T-cell (primary cell): Measurements from ENCODE around the gene GRSF1. TPM values are rescaled to one million over a fixed set of nuclear protein-coding genes. Genes with fewer than 3 reads are reported as not detected.
A peak's percentile ranks its signal among the peaks of the same experiment; 100 is the strongest.

Experiments used
- ATAC-seq, 4 experiments: fragments of 200-7000 bp in 3 of 4; fragments of 150-1000 bp in 1 of 4; cut with Tn5 transposase; replicated peaks in 1 of 4; 1 replicate in 3 of 4; 2 replicates in 1 of 4; pipeline ENCODE4 v1.10.0; 2021; ENCODE audit warnings: moderate library complexity in 3 of 4, mild to moderate bottlenecking in 2 of 4, moderate number of reproducible peaks in 1 of 4
- CTCF ChIA-PET, 2 donors: fragments of 300-600 bp; sonication (Branson Sonifier 250); formaldehyde crosslinking; loops; one replicate each; lab custom pipeline; 2022; ENCODE audit warnings: antibody characterized with exemption in 2 of 2; lab: Charles Lee
- POLR2A ChIA-PET, 2 donors: fragments of 300-600 bp; sonication (Branson Sonifier 250); formaldehyde crosslinking; loops; one replicate each; lab custom pipeline; 2022; ENCODE audit warnings: antibody characterized with exemption in 2 of 2; lab: Charles Lee
- DNase-seq, 35 experiments: peaks; one replicate each; pipeline versions ENCODE4 v3.0.0 to v3.0.0-alpha.2; 2013 to 2023
- H3K27ac ChIP-seq: one replicate; pipeline ENCODE4 v1.5.1; 2013; ENCODE audit warnings: low read length
- H3K27me3 ChIP-seq, 2 experiments: replicated peaks in 1 of 2; 1 replicate in 1 of 2; 2 replicates in 1 of 2; pipeline versions ENCODE4 v1.6.1 to v1.7.0; 2013; ENCODE audit warnings: low read length in 1 of 2, mixed read lengths in 1 of 2; ENCODE audit not compliant: control insufficient read depth in 2 of 2, insufficient read depth in 2 of 2; ENCODE audit errors: extremely low read depth in 1 of 2
- H3K36me3 ChIP-seq, 2 donors: 1 replicate in 1 of 2; 2 replicates in 1 of 2; pipeline versions ENCODE4 v1.6.1 to v1.7.0; 2013; ENCODE audit warnings: low read length in 1 of 2; ENCODE audit not compliant: control insufficient read depth in 2 of 2, insufficient read depth in 1 of 2; ENCODE audit errors: extremely low read depth in 1 of 2
- H3K4me1 ChIP-seq, 2 experiments: 1 replicate in 1 of 2; 2 replicates in 1 of 2; pipeline versions ENCODE4 v1.6.1 to v1.7.0; 2013; ENCODE audit warnings: low read length in 2 of 2, mixed read lengths in 1 of 2; ENCODE audit not compliant: insufficient read depth in 2 of 2, control insufficient read depth in 1 of 2; ENCODE audit errors: extremely low read depth in 1 of 2
- H3K4me3 ChIP-seq, 2 donors: 1 replicate in 1 of 2; 2 replicates in 1 of 2; pipeline versions ENCODE4 v1.5.1 to v1.7.0; 2013; ENCODE audit warnings: mild to moderate bottlenecking in 2 of 2, low read length in 1 of 2, moderate library complexity in 1 of 2; ENCODE audit not compliant: control insufficient read depth in 1 of 2; ENCODE audit errors: extremely low read depth in 1 of 2
- H3K9me3 ChIP-seq: 2 replicates; pipeline ENCODE4 v1.7.0; 2013
- H3K27ac Mint-ChIP-seq, 2 donors: one replicate each; pipeline ENCODE4 v1.8.0; 2020 to 2021; ENCODE audit warnings: mild to moderate bottlenecking in 2 of 2, mixed read lengths in 2 of 2
- H3K27me3 Mint-ChIP-seq, 2 donors: one replicate each; pipeline ENCODE4 v1.8.0; 2021 to 2022; ENCODE audit warnings: mixed read lengths in 2 of 2
- H3K36me3 Mint-ChIP-seq: one replicate; pipeline ENCODE4 v1.8.0; 2021; ENCODE audit warnings: mixed read lengths
- H3K4me1 Mint-ChIP-seq, 3 donors: one replicate each; pipeline ENCODE4 v1.8.0; 2020 to 2022; ENCODE audit warnings: mixed read lengths in 3 of 3, mild to moderate bottlenecking in 1 of 3
- H3K4me3 Mint-ChIP-seq, 3 donors: one replicate each; pipeline ENCODE4 v1.8.0; 2020 to 2022; ENCODE audit warnings: mild to moderate bottlenecking in 3 of 3, mixed read lengths in 3 of 3, moderate library complexity in 3 of 3
- H3K9me3 Mint-ChIP-seq, 3 donors: one replicate each; pipeline ENCODE4 v1.8.0; 2020 to 2022; ENCODE audit warnings: mixed read lengths in 3 of 3
- WGBS: methylation state at CpG from one replicate; pipeline ENCODE4 v1.1.5; 2013; ENCODE audit warnings: missing lambda C conversion rate; ENCODE audit not compliant: insufficient coverage; 5-methylcytosine and 5-hydroxymethylcytosine counted together
- total RNA-seq, 35 experiments: library from RNA in 6 of 35; stranded (reverse) in 6 of 35; fragments of 120-200 nt in 1 of 35; gene quantifications; one replicate each; pipeline versions ENCODE4 v1.2.1 to v1.2.4 and lab custom pipeline; 2013 to 2026

The GRSF1 gene
- total RNA-seq, 5 donors from 2014 or later (not counting 1 experiment from before 2014, with no cell fraction given) = 42.6 to 48.8 (median 44.7) TPM

DNA sequence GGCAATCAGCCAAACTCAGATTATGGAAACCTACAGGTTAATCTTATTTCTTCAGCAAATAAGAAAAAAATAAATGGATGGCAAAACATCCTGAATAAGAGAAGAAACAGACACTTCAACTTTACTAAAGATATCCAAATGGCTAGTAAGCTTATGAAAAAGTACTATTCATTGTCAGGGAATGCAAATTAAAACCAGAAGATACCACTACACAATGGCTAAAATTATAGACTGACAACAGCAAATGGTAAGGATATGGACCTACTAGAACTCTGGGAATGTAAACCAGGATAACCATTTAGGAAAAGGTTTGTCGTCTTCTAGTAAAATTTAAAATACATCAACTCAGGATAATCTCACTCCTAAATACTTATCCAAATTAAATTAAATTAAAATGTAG lies 24.3 kb downstream of the GRSF1 start:
- H3K27me3 ChIP-seq = no peaks in the 10 kb centered on the region
- ChIA-PET CTCF (no interaction called here), POLR2A (no interaction called here)
- H3K4me1 ChIP-seq = no peaks in the 10 kb centered on the region
- Mint-ChIP-seq H3K36me3 (peaks cover 29% of the 10 kb centered on the region), H3K27me3 (no peaks in the 10 kb centered on the region), H3K4me1 (peaks cover 11 to 14% (median 13%) of the 10 kb centered on the region in 3 donors), H3K9me3 (no peaks in the 10 kb centered on the region), H3K27ac (no peak overlapping the region), H3K4me3 (no peak overlapping the region)
- H3K27ac ChIP-seq = no peak overlapping the region
- DNase-seq (no peak), ATAC-seq (no peak)
- no peak overlapping the region for H3K4me3 ChIP-seq
- peaks cover 0 to 20% of the 10 kb centered on the region in 2 donors for H3K36me3 ChIP-seq
- WGBS = no CpG with 5 or more reads among the region's 1 CpG
- H3K9me3 ChIP-seq = no peaks in the 10 kb centered on the region

DNA sequence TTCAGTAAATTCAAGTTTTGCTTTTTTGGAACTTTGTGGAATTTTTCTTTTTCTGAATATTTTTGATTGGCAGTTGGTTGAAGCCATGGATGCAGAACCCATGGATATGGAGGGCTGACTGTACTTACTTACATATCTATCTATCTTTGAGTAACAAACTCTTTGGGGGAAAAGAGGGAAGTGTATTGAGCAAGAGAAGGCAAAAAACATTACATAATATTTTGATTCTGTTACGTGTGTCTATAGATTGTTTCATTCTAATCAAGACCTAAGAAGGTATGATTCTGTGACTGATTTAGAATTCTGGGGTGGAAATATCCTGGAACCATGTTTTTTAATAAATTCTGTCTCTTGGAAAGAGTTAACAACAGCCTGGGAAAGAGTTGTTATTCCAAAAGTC lies 31.5 kb downstream of the GRSF1 start:
- POLR2A ChIA-PET = no interaction called here
- CTCF ChIA-PET = interaction anchor here in 1 of 2 donors (0.7 kb wide), 1 partner anchor 140 kb away, joined by 4 read pairs; no protein-coding TSS in a partner anchor
- Mint-ChIP-seq H3K9me3 (no peaks in the 10 kb centered on the region), H3K4me3 (no peak overlapping the region), H3K4me1 (peaks cover 0 to under 1% (median under 1%) of the 10 kb centered on the region in 3 donors), H3K27ac (no peak overlapping the region), H3K27me3 (no peaks in the 10 kb centered on the region), H3K36me3 (peaks cover 8% of the 10 kb centered on the region)
- H3K27ac ChIP-seq = no peak overlapping the region
- H3K36me3 ChIP-seq = no peaks in the 10 kb centered on the region
- no peaks in the 10 kb centered on the region for H3K9me3 ChIP-seq
- peaks cover 1 to 3% of the 10 kb centered on the region in 2 experiments for H3K4me1 ChIP-seq
- DNase-seq = no peak
- no CpG with 5 or more reads among the region's 1 CpG for WGBS
- ATAC-seq = no peak
- H3K27me3 ChIP-seq = no peaks in the 10 kb centered on the region
- H3K4me3 ChIP-seq = no peak overlapping the region

DNA sequence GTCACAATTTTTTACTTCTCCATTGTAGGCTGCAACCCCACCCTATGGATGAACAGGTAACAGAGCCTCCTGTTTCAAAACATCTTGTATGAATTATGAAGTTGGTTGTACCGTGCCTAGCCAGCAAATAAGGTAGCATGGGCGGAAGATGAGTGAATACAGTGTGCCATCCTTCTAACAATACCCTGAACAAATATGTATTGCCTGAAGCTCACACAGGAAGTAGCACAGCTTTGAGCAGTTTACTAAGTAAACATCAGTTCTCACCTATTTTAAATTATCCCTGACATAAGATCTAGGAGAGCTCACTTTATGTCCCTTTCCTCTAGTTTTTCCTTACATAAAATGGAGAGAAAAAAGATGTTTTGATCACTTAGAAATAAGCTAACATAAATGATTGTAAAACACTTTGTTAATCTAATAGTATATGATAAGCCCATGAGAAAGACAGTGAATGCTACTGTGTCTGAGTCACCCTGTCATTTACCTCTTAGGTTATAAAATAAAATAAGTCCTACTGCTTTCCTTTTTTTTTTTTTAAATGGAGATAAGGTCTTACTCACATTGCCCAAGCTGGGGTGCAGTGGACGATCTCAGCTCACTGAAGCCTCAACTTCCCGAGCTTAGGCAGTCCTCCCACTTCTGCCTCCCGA lies 36.6 kb downstream of the GRSF1 start:
- no peak overlapping the region for H3K4me3 Mint-ChIP-seq
- H3K27me3 ChIP-seq = no peaks in the 10 kb centered on the region
- H3K9me3 ChIP-seq = no peaks in the 10 kb centered on the region
- WGBS = 87% methylated on average over 2 of the region's 5 CpGs
- H3K36me3 Mint-ChIP-seq = peaks cover 6% of the 10 kb centered on the region
- no peak overlapping the region for H3K27ac ChIP-seq
- POLR2A ChIA-PET = interaction anchor here (0.6 to 0.8 kb wide), 2 partner anchors 12 to 1092 kb away, joined by 4 read pairs; no protein-coding TSS in a partner anchor
- no peaks in the 10 kb centered on the region for H3K27me3 Mint-ChIP-seq
- H3K4me1 Mint-ChIP-seq = peaks cover 16 to 20% (median 19%) of the 10 kb centered on the region in 3 donors
- H3K4me1 ChIP-seq = peaks cover 3 to 18% of the 10 kb centered on the region in 2 experiments
- CTCF ChIA-PET = interaction anchor here in 1 of 2 donors (1.2 kb wide), 1 partner anchor 97 kb away, joined by 3 read pairs; no protein-coding TSS in a partner anchor
- H3K27ac Mint-ChIP-seq = no peak overlapping the region
- ATAC-seq = peak in 3 of 4 experiments; percentile 52 to 67 (median 58)
- H3K4me3 ChIP-seq = no peak overlapping the region
- peak in 1 of 35 experiments; percentile 8 for DNase-seq
- no peaks in the 10 kb centered on the region for H3K36me3 ChIP-seq
- H3K9me3 Mint-ChIP-seq = no peaks in the 10 kb centered on the region

DNA sequence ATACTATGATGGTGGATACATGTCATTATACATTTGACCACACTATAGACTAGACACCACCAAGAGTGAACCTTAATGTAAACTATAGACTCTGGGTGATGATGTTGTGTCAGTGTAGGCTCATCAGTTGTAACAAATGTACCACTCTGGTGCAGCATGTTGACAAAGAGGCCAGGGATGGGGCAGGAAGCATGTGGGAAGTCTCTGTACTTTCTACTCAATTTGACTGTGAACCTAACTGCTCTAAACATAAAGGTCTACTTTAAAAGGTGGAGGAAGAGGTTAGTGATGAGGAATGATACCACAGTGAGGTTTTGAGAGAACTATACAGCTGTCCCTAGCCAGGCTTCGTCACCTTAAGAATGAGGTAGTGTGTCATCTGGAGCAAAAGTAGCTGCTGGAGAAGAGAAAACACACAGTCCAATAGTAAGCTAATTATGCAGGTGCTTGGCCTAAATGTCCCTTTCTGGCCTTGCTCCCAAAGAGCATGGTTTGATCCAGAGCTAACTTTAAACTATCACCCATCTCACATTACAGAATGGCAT lies 38.4 kb downstream of the GRSF1 start:
- no peaks in the 10 kb centered on the region for H3K9me3 ChIP-seq
- H3K4me3 ChIP-seq = no peak overlapping the region
- H3K27me3 ChIP-seq = no peaks in the 10 kb centered on the region
- Mint-ChIP-seq H3K27ac (peak overlapping the region; percentile 71 to 74), H3K4me1 (peaks cover 16 to 20% (median 19%) of the 10 kb centered on the region in 3 donors), H3K27me3 (no peaks in the 10 kb centered on the region), H3K36me3 (peaks cover 10% of the 10 kb centered on the region), H3K4me3 (peak overlapping the region in 1 of 3 donors; percentile 40), H3K9me3 (no peaks in the 10 kb centered on the region)
- POLR2A ChIA-PET = no interaction called here
- H3K36me3 ChIP-seq = no peaks in the 10 kb centered on the region
- DNase-seq = peak in 1 of 35 experiments; percentile 29
- H3K27ac ChIP-seq = no peak overlapping the region
- peak; percentile 48 to 91 (median 56) for ATAC-seq
- WGBS = no CpG with 5 or more reads among the region's 1 CpG
- CTCF ChIA-PET = interaction anchor here in 1 of 2 donors (0.5 kb wide), 1 partner anchor 208 kb away, joined by 3 read pairs; no protein-coding TSS in a partner anchor
- H3K4me1 ChIP-seq = peaks cover 3 to 18% of the 10 kb centered on the region in 2 experiments

DNA sequence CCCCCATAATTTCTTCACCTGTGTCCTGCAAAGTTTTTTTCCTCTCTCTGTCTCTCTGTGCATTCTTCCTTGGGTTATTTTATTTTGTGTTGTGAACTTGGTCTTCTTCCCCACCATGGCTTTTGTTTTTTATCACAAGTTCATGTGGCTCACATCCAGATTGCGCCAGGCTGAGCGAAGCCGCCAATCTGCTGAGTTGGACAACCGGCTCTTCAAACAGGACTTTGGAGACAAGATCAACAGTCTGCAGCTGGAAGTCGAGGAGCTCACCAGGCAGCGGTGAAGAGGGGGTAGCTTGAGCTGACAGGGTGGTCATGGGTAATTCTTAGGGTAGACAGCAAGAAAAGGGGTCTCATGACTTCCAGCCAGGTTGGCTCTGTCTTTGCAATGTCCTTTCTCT lies 46.1 kb downstream of the GRSF1 start:
- H3K4me1 ChIP-seq = no peaks in the 10 kb centered on the region
- no peak overlapping the region for H3K4me3 Mint-ChIP-seq
- DNase-seq = no peak
- ChIA-PET CTCF (no interaction called here), POLR2A (no interaction called here)
- 100% methylated on average over 6 of the region's 6 CpGs for WGBS
- H3K27me3 Mint-ChIP-seq = no peaks in the 10 kb centered on the region
- H3K27me3 ChIP-seq = no peaks in the 10 kb centered on the region
- peaks cover 42% of the 10 kb centered on the region for H3K36me3 Mint-ChIP-seq
- no peak overlapping the region for H3K4me3 ChIP-seq
- H3K4me1 Mint-ChIP-seq = no peaks in the 10 kb centered on the region
- peaks cover 4 to 7% of the 10 kb centered on the region in 2 donors for H3K36me3 ChIP-seq
- H3K9me3 ChIP-seq = no peaks in the 10 kb centered on the region
- H3K27ac ChIP-seq = no peak overlapping the region
- no peaks in the 10 kb centered on the region for H3K9me3 Mint-ChIP-seq
- no peak for ATAC-seq
- no peak overlapping the region for H3K27ac Mint-ChIP-seq

DNA sequence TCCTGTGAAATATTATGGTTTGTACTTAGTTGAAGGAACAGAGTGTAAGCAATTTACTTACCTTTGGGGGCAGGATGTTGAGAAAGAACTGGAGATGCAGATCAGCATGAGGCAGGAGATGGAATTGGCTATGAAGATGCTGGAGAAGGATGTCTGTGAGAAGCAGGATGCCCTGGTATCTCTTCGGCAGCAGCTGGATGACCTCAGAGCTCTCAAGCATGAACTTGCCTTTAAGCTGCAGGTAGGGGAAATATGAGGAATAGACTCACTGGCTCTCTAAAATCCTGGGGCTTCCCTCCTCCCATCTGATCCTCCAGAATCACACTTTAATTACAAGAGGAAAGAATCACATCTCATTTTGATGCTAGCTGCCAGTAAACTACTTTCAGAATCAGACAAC lies 51.0 kb downstream of the GRSF1 start:
- Mint-ChIP-seq H3K4me1 (no peaks in the 10 kb centered on the region), H3K36me3 (peaks cover 56% of the 10 kb centered on the region), H3K27me3 (no peaks in the 10 kb centered on the region), H3K4me3 (no peak overlapping the region), H3K9me3 (no peaks in the 10 kb centered on the region), H3K27ac (no peak overlapping the region)
- no peak overlapping the region for H3K27ac ChIP-seq
- WGBS = no CpG with 5 or more reads among the region's 1 CpG
- no peaks in the 10 kb centered on the region for H3K9me3 ChIP-seq
- DNase-seq = no peak
- POLR2A ChIA-PET = no interaction called here
- no peaks in the 10 kb centered on the region for H3K4me1 ChIP-seq
- H3K27me3 ChIP-seq = no peaks in the 10 kb centered on the region
- peaks cover 4 to 22% of the 10 kb centered on the region in 2 donors for H3K36me3 ChIP-seq
- H3K4me3 ChIP-seq = no peak overlapping the region
- ATAC-seq = no peak
- CTCF ChIA-PET = no interaction called here
